ENCODE measurements around the gene ZSWIM9.
A peak's percentile ranks its signal among the peaks of the same experiment; 100 is the strongest.

The ZSWIM9 gene

GRCh38 chr19:48176226-48176625 is 5.7 kb downstream of the ZSWIM9 start:
- no peak for DNase-seq

GRCh38 chr19:48181505-48181904 is 11.0 kb downstream of the ZSWIM9 start:
- no peak for DNase-seq

GRCh38 chr19:48182434-48182833 is 12.0 kb downstream of the ZSWIM9 start:
- DNase-seq: no peak

GRCh38 chr19:48183356-48183755 is 12.9 kb downstream of the ZSWIM9 start:
- no peak for DNase-seq

- DNase-seq: no peak
These were observed 15.5 kb downstream of the ZSWIM9 start for GRCh38 chr19:48186015-48186414.

- DNase-seq: no peak
These were observed 16.1 kb downstream of the ZSWIM9 start for GRCh38 chr19:48186541-48186991.

GRCh38 chr19:48190288-48190884 is 19.9 kb downstream of the ZSWIM9 start:
- DNase-seq: no peak

GRCh38 chr19:48190885-48191284 is 20.4 kb downstream of the ZSWIM9 start:
- no peak for DNase-seq

- DNase-seq: no peak
These were observed 22.3 kb downstream of the ZSWIM9 start for GRCh38 chr19:48192750-48193149.

- DNase-seq: no peak
These were observed 23.8 kb downstream of the ZSWIM9 start for GRCh38 chr19:48194041-48194843.

GRCh38 chr19:48194844-48195830 is 24.7 kb downstream of the ZSWIM9 start:
- DNase-seq: no peak

- no peak for DNase-seq
These were observed 25.9 kb downstream of the ZSWIM9 start for GRCh38 chr19:48196321-48196763.

GRCh38 chr19:48196933-48197665 is 26.6 kb downstream of the ZSWIM9 start:
- DNase-seq: no peak

GRCh38 chr19:48203222-48203793 is 32.8 kb downstream of the ZSWIM9 start:
- DNase-seq: no peak

- DNase-seq: peak; percentile 71
These were observed 33.5 kb downstream of the ZSWIM9 start for GRCh38 chr19:48203794-48204628.

GRCh38 chr19:48206397-48207093 is 36.1 kb downstream of the ZSWIM9 start:
- no peak for DNase-seq

GRCh38 chr19:48210005-48210404 is 39.5 kb downstream of the ZSWIM9 start:
- no peak for DNase-seq

GRCh38 chr19:48213959-48214358 is 43.5 kb downstream of the ZSWIM9 start:
- DNase-seq: no peak

GRCh38 chr19:48216933-48217332 is 46.5 kb downstream of the ZSWIM9 start:
- no peak for DNase-seq

GRCh38 chr19:48218997-48219396 is 48.5 kb downstream of the ZSWIM9 start:
- no peak for DNase-seq
